T-cell (primary cell): Measurements from ENCODE around the gene TUBA1C. TPM values are rescaled to one million over a fixed set of nuclear protein-coding genes. Genes with fewer than 3 reads are reported as not detected.
A peak's percentile ranks its signal among the peaks of the same experiment; 100 is the strongest.
"Not testable (repeated sequence)": the region's sequence is repeated elsewhere in the genome, so short reads cannot be mapped to it uniquely, and the experiment has no call there.

Experiments
- ATAC-seq, 4 experiments: fragments of 200-7000 bp in 3 of 4; fragments of 150-1000 bp in 1 of 4; cut with Tn5 transposase; replicated peaks in 1 of 4; 1 replicate in 3 of 4; 2 replicates in 1 of 4; pipeline ENCODE4 v1.10.0; 2021; ENCODE audit warnings: moderate library complexity in 3 of 4, mild to moderate bottlenecking in 2 of 4, moderate number of reproducible peaks in 1 of 4
- CTCF ChIA-PET, 2 donors: fragments of 300-600 bp; sonication (Branson Sonifier 250); formaldehyde crosslinking; loops; one replicate each; lab custom pipeline; 2022; ENCODE audit warnings: antibody characterized with exemption in 2 of 2; lab: Charles Lee
- POLR2A ChIA-PET, 2 donors: fragments of 300-600 bp; sonication (Branson Sonifier 250); formaldehyde crosslinking; loops; one replicate each; lab custom pipeline; 2022; ENCODE audit warnings: antibody characterized with exemption in 2 of 2; lab: Charles Lee
- DNase-seq, 35 experiments: peaks; one replicate each; pipeline versions ENCODE4 v3.0.0 to v3.0.0-alpha.2; 2013 to 2023
- H3K27ac ChIP-seq: one replicate; pipeline ENCODE4 v1.5.1; 2013; ENCODE audit warnings: low read length
- H3K27me3 ChIP-seq, 2 experiments: replicated peaks in 1 of 2; 1 replicate in 1 of 2; 2 replicates in 1 of 2; pipeline versions ENCODE4 v1.6.1 to v1.7.0; 2013; ENCODE audit warnings: low read length in 1 of 2, mixed read lengths in 1 of 2; ENCODE audit not compliant: control insufficient read depth in 2 of 2, insufficient read depth in 2 of 2; ENCODE audit errors: extremely low read depth in 1 of 2
- H3K36me3 ChIP-seq, 2 donors: 1 replicate in 1 of 2; 2 replicates in 1 of 2; pipeline versions ENCODE4 v1.6.1 to v1.7.0; 2013; ENCODE audit warnings: low read length in 1 of 2; ENCODE audit not compliant: control insufficient read depth in 2 of 2, insufficient read depth in 1 of 2; ENCODE audit errors: extremely low read depth in 1 of 2
- H3K4me1 ChIP-seq, 2 experiments: 1 replicate in 1 of 2; 2 replicates in 1 of 2; pipeline versions ENCODE4 v1.6.1 to v1.7.0; 2013; ENCODE audit warnings: low read length in 2 of 2, mixed read lengths in 1 of 2; ENCODE audit not compliant: insufficient read depth in 2 of 2, control insufficient read depth in 1 of 2; ENCODE audit errors: extremely low read depth in 1 of 2
- H3K4me3 ChIP-seq, 2 donors: 1 replicate in 1 of 2; 2 replicates in 1 of 2; pipeline versions ENCODE4 v1.5.1 to v1.7.0; 2013; ENCODE audit warnings: mild to moderate bottlenecking in 2 of 2, low read length in 1 of 2, moderate library complexity in 1 of 2; ENCODE audit not compliant: control insufficient read depth in 1 of 2; ENCODE audit errors: extremely low read depth in 1 of 2
- H3K9me3 ChIP-seq: 2 replicates; pipeline ENCODE4 v1.7.0; 2013
- H3K27ac Mint-ChIP-seq, 2 donors: one replicate each; pipeline ENCODE4 v1.8.0; 2020 to 2021; ENCODE audit warnings: mild to moderate bottlenecking in 2 of 2, mixed read lengths in 2 of 2
- H3K27me3 Mint-ChIP-seq, 2 donors: one replicate each; pipeline ENCODE4 v1.8.0; 2021 to 2022; ENCODE audit warnings: mixed read lengths in 2 of 2
- H3K36me3 Mint-ChIP-seq: one replicate; pipeline ENCODE4 v1.8.0; 2021; ENCODE audit warnings: mixed read lengths
- H3K4me1 Mint-ChIP-seq, 3 donors: one replicate each; pipeline ENCODE4 v1.8.0; 2020 to 2022; ENCODE audit warnings: mixed read lengths in 3 of 3, mild to moderate bottlenecking in 1 of 3
- H3K4me3 Mint-ChIP-seq, 3 donors: one replicate each; pipeline ENCODE4 v1.8.0; 2020 to 2022; ENCODE audit warnings: mild to moderate bottlenecking in 3 of 3, mixed read lengths in 3 of 3, moderate library complexity in 3 of 3
- H3K9me3 Mint-ChIP-seq, 3 donors: one replicate each; pipeline ENCODE4 v1.8.0; 2020 to 2022; ENCODE audit warnings: mixed read lengths in 3 of 3
- WGBS: methylation state at CpG from one replicate; pipeline ENCODE4 v1.1.5; 2013; ENCODE audit warnings: missing lambda C conversion rate; ENCODE audit not compliant: insufficient coverage; 5-methylcytosine and 5-hydroxymethylcytosine counted together
- total RNA-seq, 35 experiments: library from RNA in 6 of 35; stranded (reverse) in 6 of 35; fragments of 120-200 nt in 1 of 35; gene quantifications; one replicate each; pipeline versions ENCODE4 v1.2.1 to v1.2.4 and lab custom pipeline; 2013 to 2026

The TUBA1C gene
- total RNA-seq, 5 donors from 2014 or later (not counting 1 experiment from before 2014, with no cell fraction given) = 16.4 to 53.7 (median 48.4) TPM

GRCh38 chr12:49260166-49260565 lies 4.7 kb upstream of the TUBA1C start:
- ChIA-PET CTCF (interaction anchor here in 1 of 2 donors (0.5 to 0.6 kb wide), 2 partner anchors 11 to 16 kb away, joined by 3 read pairs; no protein-coding TSS in a partner anchor), POLR2A (no interaction called here)
- no CpG with 5 or more reads among the region's 3 CpGs for WGBS
- ATAC-seq (no peak), DNase-seq (no peak)
- H3K36me3 Mint-ChIP-seq = no peaks in the 10 kb centered on the region
- peaks cover 3 to 8% (median 5%) of the 10 kb centered on the region in 3 donors for H3K4me1 Mint-ChIP-seq
- no peak overlapping the region for H3K27ac ChIP-seq
- no peaks in the 10 kb centered on the region for H3K27me3 ChIP-seq
- H3K27ac Mint-ChIP-seq = no peak overlapping the region
- no peak overlapping the region for H3K4me3 ChIP-seq
- H3K9me3 ChIP-seq = no peaks in the 10 kb centered on the region
- no peaks in the 10 kb centered on the region for H3K9me3 Mint-ChIP-seq
- H3K4me3 Mint-ChIP-seq = no peak overlapping the region
- no peaks in the 10 kb centered on the region for H3K36me3 ChIP-seq
- no peaks in the 10 kb centered on the region for H3K27me3 Mint-ChIP-seq
- H3K4me1 ChIP-seq = peaks cover 0 to 9% of the 10 kb centered on the region in 2 experiments

DNA sequence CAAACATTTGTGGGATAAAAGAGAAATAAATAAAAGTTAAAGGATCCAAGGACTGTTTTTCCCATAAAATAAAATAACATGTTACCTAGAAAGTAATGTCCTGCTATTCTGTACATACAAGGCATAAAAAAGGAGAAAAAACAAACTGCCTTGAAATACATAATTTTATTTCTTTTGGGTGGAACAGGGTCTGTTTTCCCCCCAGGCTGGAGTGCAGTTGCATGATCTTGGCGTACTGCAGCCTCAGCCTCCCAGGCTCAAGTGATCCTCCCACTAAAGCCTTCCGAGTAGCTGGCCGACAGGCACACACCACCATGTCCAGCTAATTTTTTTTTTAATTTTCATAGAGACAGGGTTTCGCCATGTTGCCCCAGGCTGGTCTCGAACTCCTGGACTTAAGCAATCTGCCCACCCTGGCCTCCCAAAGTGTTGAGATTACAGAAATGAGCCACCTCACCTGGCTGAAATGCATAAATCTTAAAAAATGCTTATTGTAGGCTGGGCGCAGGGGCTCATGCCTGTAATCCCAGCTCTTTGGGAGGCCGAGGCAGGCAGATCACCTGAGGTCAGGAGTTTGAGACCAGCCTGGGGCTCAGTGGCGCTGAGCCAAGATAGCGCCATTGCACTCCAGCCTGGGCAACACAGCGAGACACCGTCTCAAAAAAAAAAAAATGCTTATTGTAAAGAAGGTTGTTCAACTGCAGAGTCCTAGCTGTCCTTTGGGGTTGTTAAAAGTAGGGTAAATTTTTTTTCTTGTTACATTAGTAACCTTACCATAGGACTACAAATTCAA lies 4.1 kb upstream of the TUBA1C start:
- H3K4me3 Mint-ChIP-seq = no peak overlapping the region
- WGBS = 100% methylated on average over 11 of the region's 11 CpGs
- ChIA-PET CTCF (interaction anchor here in 1 of 2 donors (0.5 kb wide), 1 partner anchor 17 kb away, joined by 3 read pairs; no protein-coding TSS in a partner anchor), POLR2A (no interaction called here)
- Histone ChIP-seq H3K4me1 (peaks cover 2 to 15% of the 10 kb centered on the region in 2 experiments), H3K9me3 (no peaks in the 10 kb centered on the region), H3K36me3 (no peaks in the 10 kb centered on the region), H3K27ac (no peak overlapping the region), H3K27me3 (no peaks in the 10 kb centered on the region), H3K4me3 (no peak overlapping the region)
- ATAC-seq = no peak
- DNase-seq = no peak
- no peaks in the 10 kb centered on the region for H3K9me3 Mint-ChIP-seq
- no peak overlapping the region for H3K27ac Mint-ChIP-seq
- H3K27me3 Mint-ChIP-seq = no peaks in the 10 kb centered on the region
- H3K36me3 Mint-ChIP-seq = no peaks in the 10 kb centered on the region
- H3K4me1 Mint-ChIP-seq = peaks cover 8 to 13% (median 9%) of the 10 kb centered on the region in 3 donors

- Mint-ChIP-seq H3K4me3 (no peak overlapping the region), H3K36me3 (no peaks in the 10 kb centered on the region), H3K27me3 (no peaks in the 10 kb centered on the region), H3K9me3 (no peaks in the 10 kb centered on the region), H3K27ac (no peak overlapping the region), H3K4me1 (peaks cover 13 to 14% (median 14%) of the 10 kb centered on the region in 3 donors)
- no peaks in the 10 kb centered on the region for H3K9me3 ChIP-seq
- ATAC-seq = no peak
- H3K4me1 ChIP-seq = peaks cover 2 to 25% of the 10 kb centered on the region in 2 experiments
- ChIA-PET CTCF (no interaction called here), POLR2A (no interaction called here)
- H3K27me3 ChIP-seq = no peaks in the 10 kb centered on the region
- DNase-seq = no peak
- H3K4me3 ChIP-seq = no peak overlapping the region
- H3K36me3 ChIP-seq = no peaks in the 10 kb centered on the region
- H3K27ac ChIP-seq = no peak overlapping the region
- no CpG with 5 or more reads among the region's 2 CpGs for WGBS
These were observed 3.2 kb upstream of the TUBA1C start for GRCh38 chr12:49261721-49262120.

- Histone ChIP-seq H3K4me1 (peaks cover 2 to 33% of the 10 kb centered on the region in 2 experiments), H3K4me3 (no peak overlapping the region), H3K36me3 (no peaks in the 10 kb centered on the region), H3K27me3 (no peaks in the 10 kb centered on the region), H3K9me3 (no peaks in the 10 kb centered on the region), H3K27ac (no peak overlapping the region)
- DNase-seq (no peak), ATAC-seq (no peak)
- H3K36me3 Mint-ChIP-seq = no peaks in the 10 kb centered on the region
- H3K9me3 Mint-ChIP-seq = no peaks in the 10 kb centered on the region
- no CpG with 5 or more reads among the region's 5 CpGs for WGBS
- peaks cover 19 to 27% (median 24%) of the 10 kb centered on the region in 3 donors for H3K4me1 Mint-ChIP-seq
- peak overlapping the region; percentile 77 to 94 (median 85) for H3K4me3 Mint-ChIP-seq
- POLR2A ChIA-PET = no interaction called here
- H3K27ac Mint-ChIP-seq = no peak overlapping the region
- H3K27me3 Mint-ChIP-seq = no peaks in the 10 kb centered on the region
- CTCF ChIA-PET = interaction anchor here (0.6 to 0.9 kb wide), 3 partner anchors 130 to 153 kb away, joined by 4 read pairs; partner anchors contain the start of genes LMBR1L (in 1 of the 2) and TUBA1B (in 1 of the 2)
These were observed 1.5 kb upstream of the TUBA1C start for GRCh38 chr12:49263400-49263763.

DNA sequence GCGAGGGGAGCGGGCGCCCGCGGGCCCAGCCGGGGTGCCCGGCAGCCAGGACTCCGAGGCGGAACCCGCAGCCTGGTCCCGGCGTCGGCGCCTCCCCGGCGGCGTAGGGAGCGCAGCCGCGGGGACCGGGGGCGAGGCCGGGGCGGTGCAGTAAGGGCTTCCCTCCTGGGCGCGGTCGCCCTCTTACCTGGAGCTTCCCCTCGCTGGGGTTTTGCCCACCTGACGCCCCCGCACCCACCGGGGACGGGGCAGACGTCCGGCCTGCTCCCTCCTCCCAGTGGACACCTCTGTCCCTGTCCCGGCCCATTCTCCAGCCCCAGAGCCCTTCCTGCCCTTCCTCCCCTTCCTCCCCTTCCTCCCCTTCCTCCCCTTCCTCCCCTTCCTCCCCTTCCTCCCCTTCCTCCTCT lies 413 bp upstream of the TUBA1C start:
- no peaks in the 10 kb centered on the region for H3K36me3 ChIP-seq
- Mint-ChIP-seq H3K27me3 (no peaks in the 10 kb centered on the region), H3K36me3 (peaks cover 3% of the 10 kb centered on the region), H3K9me3 (no peaks in the 10 kb centered on the region), H3K4me3 (peak overlapping the region; percentile 91 to 97 (median 94)), H3K27ac (peak overlapping the region in 1 of 2 donors; percentile 68), H3K4me1 (peaks cover 19 to 34% (median 27%) of the 10 kb centered on the region in 3 donors)
- no peak overlapping the region for H3K27ac ChIP-seq
- H3K4me1 ChIP-seq = peaks cover 2 to 33% of the 10 kb centered on the region in 2 experiments
- WGBS = 0% methylated on average over 35 of the region's 35 CpGs
- ChIA-PET POLR2A (interaction anchor here in 1 of 2 donors (0.6 kb wide), 2 partner anchors 77 to 236 kb away, joined by 6 to 9 read pairs; no protein-coding TSS in a partner anchor), CTCF (interaction anchor here in 1 of 2 donors (0.9 kb wide), 1 partner anchor 133 kb away, joined by 4 read pairs; the partner anchor contains the start of gene TUBA1B)
- H3K27me3 ChIP-seq = no peaks in the 10 kb centered on the region
- H3K4me3 ChIP-seq = peak overlapping the region; percentile 79 to 82
- ATAC-seq (peak; percentile 43 to 62 (median 60)), DNase-seq (peak in 22 of 35 experiments; percentile 1 to 59 (median 19))
- H3K9me3 ChIP-seq = no peaks in the 10 kb centered on the region

DNA sequence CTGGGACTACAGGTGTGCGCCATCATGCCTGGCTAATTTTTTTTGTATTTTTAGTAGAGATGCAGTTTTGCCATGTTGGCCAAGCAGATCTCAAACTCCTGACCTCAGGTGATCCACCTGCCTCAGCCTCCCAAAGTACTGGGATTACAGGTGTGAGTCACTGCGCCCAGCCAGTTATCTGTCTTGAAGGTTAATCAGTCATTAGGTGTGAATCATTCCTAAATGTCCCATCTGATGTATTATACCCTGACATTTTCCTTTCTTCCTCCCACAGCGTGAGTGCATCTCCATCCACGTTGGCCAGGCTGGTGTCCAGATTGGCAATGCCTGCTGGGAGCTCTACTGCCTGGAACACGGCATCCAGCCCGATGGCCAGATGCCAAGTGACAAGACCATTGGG lies 4.3 kb downstream of the TUBA1C start:
- Mint-ChIP-seq H3K4me1 (peaks cover 14 to 33% (median 21%) of the 10 kb centered on the region in 3 donors), H3K36me3 (peaks cover 30% of the 10 kb centered on the region)
- H3K27ac Mint-ChIP-seq, ATAC-seq, H3K27ac ChIP-seq, H3K9me3 ChIP-seq, CTCF ChIA-PET, H3K4me3 Mint-ChIP-seq, DNase-seq, H3K27me3 ChIP-seq, H3K9me3 Mint-ChIP-seq, H3K27me3 Mint-ChIP-seq, H3K4me3 ChIP-seq: not testable (repeated sequence)
- POLR2A ChIA-PET = interaction anchor here in 1 of 2 donors (0.5 kb wide), 1 partner anchor 1112 kb away, joined by 12 read pairs; the partner anchor contains the start of gene ASB8
- WGBS = no CpG with 5 or more reads among the region's 6 CpGs
- Histone ChIP-seq H3K4me1 (peaks cover 2 to 30% of the 10 kb centered on the region in 2 experiments), H3K36me3 (peaks cover 3 to 28% of the 10 kb centered on the region in 2 donors)
